Lung microvascular endothelial cell (primary cell): ENCODE measurements around the gene SLC24A4. TPM values are rescaled to one million over a fixed set of nuclear protein-coding genes. Genes with fewer than 3 reads are reported as not detected.

ENCODE experiments used
- DNase-seq, 2 donors: peaks; one replicate each; pipeline versions ENCODE4 v3.0.0 to v3.0.0-alpha.2; 2010; ENCODE audit warnings: low read depth in 2 of 2
- total RNA-seq: library from RNA; depleted of rRNA; stranded (reverse); fragments of >200 nt; gene quantifications from 2 replicates; pipeline ENCODE4 v1.2.1, GENCODE V29; 2014

The SLC24A4 gene
- total RNA-seq, 1 donor from 2014 or later, result under 0.01 TPM

- no peak for DNase-seq
These were observed 114.8 kb downstream of the SLC24A4 start for GRCh38 chr14:92437729-92438285.

DNA sequence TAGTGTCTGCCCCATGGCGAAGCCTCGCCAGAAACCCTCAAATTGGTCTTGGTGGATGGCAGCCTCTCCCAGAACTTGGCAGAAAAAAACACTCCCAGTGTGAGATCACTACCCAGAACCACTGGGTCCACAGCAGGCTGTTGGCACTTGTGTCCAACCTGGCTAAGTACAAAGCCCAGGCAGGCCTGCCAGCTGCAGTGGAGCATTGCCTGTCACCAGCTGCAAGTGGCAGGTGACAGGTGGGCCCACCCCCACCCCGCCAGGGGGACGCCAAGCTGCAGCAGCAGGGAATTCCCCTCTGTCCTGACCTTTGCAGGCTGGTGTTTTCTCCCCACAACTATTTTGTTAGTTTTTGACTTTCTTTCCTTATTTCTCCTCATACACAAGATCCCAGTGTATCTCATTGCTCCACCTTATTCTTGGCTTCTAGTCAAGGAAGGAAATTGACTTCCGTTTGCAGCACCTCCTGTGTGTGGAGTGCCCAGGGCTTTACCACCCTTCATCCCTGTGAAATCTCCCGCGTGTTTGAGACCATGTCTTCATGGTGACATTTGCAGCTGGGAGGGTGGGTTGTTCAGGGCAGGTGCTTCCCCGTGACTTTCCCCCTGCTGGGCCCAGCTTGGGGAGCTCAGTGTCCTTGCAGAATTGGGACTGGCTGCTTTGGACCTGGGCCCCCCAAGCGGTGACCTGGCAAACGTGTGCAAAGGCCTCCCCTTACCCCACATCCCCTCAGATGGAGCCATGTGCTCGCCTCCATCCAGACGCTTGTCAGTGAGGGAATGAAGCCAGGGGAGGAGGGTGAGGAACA lies 116.8 kb downstream of the SLC24A4 start:
- peak in 1 of 2 donors; percentile 11 for DNase-seq

GRCh38 chr14:92440345-92441003 lies 117.5 kb downstream of the SLC24A4 start:
- no peak for DNase-seq

- DNase-seq, result no peak
These were observed 119.0 kb downstream of the SLC24A4 start for GRCh38 chr14:92441751-92442504.

GRCh38 chr14:92443167-92443566 lies 120.2 kb downstream of the SLC24A4 start:
- no peak for DNase-seq

DNA sequence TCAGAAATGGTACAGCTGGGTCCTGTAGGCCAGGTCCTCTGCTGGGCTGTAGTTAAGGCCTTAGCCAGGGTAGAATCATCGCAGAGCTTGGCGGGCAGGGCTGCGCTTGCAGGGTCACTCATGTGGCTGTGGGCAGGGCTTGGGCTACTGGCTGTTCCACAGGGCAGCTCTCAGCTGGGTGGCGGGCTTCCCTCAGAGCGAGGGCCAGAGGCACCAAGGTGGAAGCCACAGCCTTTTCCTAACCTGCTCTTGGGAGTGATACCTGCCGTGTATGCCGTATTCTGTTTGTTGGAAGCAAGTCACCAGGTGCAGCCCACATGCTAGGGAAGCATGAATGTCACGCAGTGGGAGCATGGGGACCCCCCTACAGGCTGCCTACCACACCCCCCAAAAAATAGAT lies 120.8 kb downstream of the SLC24A4 start:
- no peak for DNase-seq

DNA sequence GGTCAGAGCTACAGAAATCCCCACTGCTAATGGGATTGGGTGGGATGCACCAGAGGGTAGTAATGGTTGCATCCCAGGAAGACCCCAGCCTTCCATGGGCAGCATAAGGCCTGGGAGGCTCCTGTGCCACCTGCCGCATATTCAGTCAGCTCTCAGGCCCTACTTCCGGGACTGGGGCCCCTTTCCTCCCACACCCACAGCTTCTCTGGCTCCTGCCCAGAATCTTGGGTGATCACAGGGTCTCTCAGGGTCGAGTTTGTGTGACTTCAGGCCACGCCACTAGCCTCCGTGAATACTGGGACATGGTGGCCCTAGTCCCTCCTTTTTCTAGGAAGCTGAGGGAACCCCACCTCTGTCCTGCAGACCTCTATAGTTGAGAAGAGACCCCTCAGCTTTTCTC lies 123.8 kb downstream of the SLC24A4 start:
- DNase-seq, result no peak

GRCh38 chr14:92447416-92448197 lies 124.6 kb downstream of the SLC24A4 start:
- DNase-seq, result no peak

DNA sequence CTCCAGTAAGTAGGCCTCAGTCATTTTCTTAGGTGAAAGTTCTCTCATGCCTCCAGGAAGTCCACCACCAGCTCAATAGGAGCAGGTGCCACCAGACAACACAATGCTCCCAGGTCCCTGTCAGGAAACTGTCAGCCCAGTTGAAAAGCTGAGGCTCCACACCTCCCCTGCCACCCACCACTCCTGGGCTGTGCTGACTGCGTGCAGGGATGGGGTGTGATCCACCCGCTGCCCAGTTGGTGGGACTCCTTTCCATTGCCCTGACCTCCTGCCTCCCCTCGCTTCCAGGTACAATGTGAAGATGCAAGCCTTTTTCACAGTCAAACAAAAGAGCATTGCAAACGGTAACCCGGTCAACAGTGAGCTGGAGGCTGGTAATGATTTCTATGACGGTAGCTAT lies 125.8 kb downstream of the SLC24A4 start:
- no peak for DNase-seq

DNA sequence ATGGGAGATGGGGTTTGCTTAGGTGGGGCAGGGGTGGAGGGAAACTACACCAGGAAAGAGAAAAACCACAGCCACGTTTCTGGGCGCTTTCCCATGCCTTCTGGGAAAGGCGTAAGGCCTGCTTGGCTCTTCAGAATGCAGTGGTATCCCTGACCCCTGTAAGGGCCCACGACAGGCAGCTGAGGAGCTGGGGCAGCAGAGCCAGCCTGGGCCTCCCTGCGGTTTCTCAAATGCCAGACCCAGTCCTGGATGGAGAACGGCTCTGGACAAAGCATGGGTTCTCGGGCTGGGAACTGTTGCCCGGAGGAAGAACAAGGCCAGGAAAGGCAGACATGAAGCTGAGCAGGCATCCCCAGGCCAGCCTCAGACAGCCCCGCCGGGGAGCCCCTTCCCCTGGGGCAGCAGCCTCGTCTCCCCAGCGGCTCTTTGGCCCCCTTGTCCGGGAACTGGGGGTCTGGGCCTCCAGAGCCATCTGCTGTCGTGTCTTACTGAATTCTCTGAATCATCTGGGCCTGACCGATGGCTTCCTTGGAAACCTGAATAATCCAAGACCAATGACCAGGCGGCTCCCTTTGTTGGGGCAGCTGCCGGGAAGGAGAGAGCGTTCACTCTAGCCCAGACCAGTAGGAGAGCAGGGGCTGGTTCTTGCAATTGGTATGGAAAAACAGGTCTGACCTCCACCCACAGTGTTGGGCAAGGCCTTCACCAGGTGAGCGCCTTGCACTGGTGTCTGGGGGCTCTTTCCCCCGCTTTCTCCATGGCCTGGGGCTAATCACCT lies 126.6 kb downstream of the SLC24A4 start:
- DNase-seq, result no peak

DNA sequence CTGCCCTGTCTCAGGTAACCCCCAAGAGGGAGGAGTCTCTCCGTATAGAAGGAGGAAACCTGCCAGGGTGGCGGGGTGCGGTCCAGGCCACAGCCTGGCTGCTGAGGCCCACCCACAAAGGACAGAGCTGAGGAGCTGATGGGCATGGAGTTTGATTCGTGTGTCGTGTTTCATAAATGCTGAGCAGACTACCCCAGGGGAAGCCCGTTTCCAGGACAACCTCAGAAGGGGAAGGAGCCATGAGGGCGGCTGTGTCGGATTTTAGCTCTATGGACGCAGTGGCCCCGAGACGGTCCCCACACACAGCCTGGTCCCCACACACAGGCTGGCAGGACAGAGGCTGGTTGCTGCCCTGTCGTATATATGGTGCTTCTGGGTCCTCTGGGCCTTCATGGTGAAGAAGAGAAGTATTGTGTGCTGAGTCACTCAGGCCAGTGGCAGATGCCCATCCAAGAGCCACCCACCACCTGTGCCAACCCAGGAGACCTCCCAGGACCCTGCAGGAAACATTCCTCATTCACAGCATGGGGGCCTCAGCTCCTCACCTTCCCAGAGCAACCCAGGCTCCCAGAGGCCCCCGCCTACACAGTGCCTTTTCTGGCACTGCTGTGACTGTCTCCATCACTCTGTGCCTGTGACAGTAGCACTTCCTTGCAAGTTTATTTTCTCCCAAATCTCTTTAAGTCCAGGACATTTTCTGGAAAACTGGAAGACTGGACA lies 127.5 kb downstream of the SLC24A4 start:
- no peak for DNase-seq

DNA sequence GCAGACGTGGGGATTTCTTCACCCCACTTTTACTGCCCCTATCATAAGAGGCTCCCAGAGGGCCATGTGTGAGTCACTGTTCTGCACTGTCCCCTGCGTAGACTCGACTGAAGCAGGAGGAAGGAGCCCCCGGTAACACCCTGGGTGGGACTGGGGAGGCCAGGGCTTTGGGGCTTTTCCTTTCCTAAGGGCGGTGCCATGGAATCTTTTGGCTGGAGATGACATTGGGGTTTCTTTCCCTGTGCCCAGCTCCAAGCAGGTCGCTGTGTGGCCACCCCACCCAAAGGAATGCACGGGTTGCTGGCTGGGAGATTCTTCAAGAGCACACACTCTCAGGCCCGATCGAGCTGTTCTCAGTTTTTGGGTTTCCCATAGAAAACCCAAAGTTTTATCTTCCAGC lies 128.3 kb downstream of the SLC24A4 start:
- no peak for DNase-seq

DNA sequence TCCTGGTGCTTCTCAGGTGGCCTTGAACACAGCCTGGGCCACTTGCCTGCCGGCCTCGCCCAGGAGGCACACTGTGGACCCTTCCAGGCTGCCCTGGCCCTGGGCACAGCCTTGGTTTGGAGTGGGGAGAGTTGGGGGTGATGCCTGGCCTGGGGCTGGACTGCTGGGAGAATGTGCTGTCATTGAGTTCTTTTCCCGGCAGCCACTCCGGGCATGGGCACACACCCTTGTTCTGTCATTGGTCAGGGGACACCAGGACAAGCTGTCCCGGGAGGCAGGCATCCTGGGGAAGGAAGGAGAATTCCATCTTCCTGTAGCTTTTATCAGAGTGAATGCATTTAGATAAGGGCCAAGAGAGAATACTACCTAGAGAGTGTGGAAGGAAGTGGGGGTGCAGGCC lies 128.8 kb downstream of the SLC24A4 start:
- DNase-seq, result no peak

- no peak for DNase-seq
These were observed 129.5 kb downstream of the SLC24A4 start for GRCh38 chr14:92452471-92452870.

DNA sequence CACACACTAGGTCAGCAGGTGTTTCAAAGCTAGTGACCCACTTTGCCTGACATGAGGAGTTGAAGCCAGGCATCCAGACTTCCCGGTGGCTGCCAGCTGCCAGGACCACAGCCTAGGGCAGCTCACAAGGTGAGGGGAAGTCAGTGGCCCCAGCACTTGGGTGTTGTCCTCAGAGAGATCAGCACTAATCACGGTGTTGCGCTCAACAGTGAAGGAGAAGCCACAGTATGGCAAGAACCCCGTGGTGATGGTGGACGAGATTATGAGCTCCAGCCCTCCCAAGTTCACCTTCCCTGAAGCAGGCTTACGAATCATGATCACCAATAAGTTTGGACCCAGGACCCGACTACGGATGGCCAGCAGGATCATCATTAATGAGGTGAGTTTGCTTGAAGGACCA lies 130.7 kb downstream of the SLC24A4 start:
- no peak for DNase-seq

DNA sequence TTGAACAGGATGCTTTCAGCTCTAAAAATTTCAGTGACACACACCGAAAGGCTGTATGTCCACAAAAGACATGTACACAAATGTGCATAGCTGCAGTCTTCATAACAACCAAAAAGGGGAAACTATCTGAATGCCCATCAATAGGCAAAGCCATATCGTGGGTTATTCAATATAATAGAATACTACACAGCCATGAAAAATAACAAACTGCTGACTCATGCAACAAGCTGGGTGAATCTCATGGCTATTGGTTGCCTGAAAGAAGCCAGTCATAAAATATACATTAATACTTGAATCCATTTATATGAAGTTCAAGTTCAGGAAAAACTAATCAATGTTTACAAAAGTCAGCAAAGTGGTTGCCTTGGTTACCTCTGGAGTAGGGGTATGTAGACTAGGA lies 132.3 kb downstream of the SLC24A4 start:
- DNase-seq, result no peak

DNA sequence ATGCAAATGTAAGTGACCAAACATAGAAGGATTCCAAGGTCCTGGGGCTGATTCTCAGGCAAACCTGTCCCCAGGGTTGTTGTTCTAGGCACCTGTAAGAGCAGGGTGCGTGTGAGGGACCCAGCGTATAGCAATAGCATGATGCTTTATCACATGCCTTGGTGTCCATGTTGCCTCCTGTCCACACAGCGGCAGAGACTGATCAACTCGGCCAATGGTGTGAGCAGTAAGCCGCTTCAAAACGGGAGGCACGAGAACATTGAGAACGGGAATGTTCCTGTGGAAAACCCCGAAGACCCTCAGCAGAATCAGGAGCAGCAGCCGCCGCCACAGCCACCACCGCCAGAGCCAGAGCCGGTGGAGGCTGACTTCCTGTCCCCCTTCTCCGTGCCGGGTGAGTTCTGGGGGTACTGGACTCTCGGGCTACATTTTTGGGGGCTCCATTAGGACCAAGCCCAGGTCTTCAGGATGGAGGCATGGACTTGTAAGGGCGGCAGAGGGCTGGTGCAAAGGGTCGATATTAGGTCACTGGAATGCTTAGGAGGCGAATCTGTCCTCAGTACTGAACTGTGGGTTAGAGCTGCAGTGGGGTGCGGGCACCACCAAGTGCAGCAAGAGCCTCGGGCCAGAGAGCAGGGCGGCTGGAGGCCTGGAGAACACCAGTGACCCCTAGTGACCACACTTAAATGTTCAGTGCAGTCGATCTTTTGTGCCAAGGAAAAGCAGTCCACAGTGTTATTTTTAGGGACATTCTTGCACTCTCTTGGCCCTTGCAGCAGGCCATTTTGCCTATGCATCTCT lies 133.4 kb downstream of the SLC24A4 start:
- peak; percentile 80 to 85 for DNase-seq

- DNase-seq, result no peak
These were observed 134.1 kb downstream of the SLC24A4 start for GRCh38 chr14:92457016-92457565.
